Activated T-cell treated with anti-CD3 and anti-CD28 coated beads, Interleukin-2, amount 50 U/mL, for 1 hour (primary cell): Measurements from ENCODE around the gene MCM8.
"Not testable (repeated sequence)": the region's sequence is repeated elsewhere in the genome, so short reads cannot be mapped to it uniquely, and the experiment has no call there.

Experiments used
- DNase-seq: peaks from one replicate; pipeline ENCODE4 v3.0.0-alpha.2; 2020

The MCM8 gene

DNA sequence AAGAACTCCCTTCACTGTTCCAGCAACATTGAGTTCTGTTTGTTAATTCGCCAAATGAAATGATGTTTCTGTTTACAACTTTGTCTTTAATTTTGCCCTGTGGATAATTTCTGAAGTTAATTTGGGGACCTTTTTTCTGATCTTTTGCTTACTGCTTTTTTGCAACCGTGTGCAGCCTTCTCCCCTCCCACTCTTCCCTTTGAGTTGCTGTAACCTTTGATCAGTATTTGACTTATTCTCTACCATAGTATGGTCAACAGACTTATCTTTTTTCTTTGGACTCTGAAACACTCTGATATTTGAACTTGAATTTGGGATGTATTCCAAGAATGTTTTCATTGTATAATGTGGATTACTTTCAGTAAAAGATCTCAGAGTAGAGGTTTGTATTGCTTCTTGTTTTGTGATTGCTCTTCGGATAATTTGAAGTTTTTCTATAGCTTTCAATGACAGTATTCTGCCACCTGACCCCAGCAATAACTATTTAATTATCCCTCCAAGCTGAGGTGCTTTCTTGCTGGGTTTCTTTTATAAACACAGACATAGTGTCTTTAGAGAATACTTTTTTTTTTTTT is 57.2 kb downstream of the MCM8 start:
- no peak for DNase-seq

DNA sequence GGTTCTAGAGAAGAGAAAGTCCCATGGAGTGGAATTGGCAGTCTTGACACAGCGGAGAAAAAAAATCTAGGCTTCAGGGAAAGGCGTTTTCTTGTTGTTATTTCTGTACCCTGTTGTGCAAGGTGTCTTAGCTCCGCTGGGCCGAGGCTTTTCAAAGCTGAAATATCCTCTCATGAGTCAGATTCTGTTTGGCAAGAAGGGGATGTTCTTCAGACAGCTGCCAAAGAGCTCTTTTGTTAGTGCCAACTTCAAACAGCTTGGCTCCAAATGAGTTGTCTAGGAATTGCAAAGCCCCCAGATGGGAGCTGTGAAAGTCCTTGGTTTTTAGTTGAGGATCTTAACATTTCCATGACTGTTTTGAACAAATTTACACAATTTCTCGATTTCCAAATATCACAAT is 57.8 kb downstream of the MCM8 start:
- DNase-seq = no peak

- no peak for DNase-seq
Measured at GRCh38 chr20:6012179-6012578, 61.7 kb downstream of the MCM8 start.

- DNase-seq = no peak
Measured at GRCh38 chr20:6014017-6014416, 63.6 kb downstream of the MCM8 start.

- no peak for DNase-seq
Measured at GRCh38 chr20:6014957-6015356, 64.5 kb downstream of the MCM8 start.

DNA sequence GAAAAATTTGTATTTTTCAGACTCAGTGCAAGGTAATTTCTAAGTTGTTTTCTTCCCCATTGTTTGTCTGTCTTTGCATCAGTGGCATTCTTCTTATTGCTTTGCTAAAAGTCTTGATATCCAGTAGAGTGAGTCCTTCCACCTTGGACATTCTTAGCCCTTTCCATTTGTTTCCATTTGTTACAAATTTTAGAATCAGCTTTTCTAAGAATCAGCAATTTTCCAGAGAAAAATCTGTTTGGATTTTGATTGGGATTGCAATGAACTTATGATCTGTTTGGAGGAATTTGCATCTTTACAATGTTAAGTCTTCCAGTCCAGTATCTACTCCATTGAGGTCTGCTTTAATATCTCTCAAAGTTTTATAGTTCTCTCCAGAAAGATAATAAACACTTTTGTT is 67.0 kb downstream of the MCM8 start:
- DNase-seq = no peak

GRCh38 chr20:6017880-6018279 is 67.4 kb downstream of the MCM8 start:
- no peak for DNase-seq

- no peak for DNase-seq
Measured at GRCh38 chr20:6024768-6025167, 74.3 kb downstream of the MCM8 start.

DNA sequence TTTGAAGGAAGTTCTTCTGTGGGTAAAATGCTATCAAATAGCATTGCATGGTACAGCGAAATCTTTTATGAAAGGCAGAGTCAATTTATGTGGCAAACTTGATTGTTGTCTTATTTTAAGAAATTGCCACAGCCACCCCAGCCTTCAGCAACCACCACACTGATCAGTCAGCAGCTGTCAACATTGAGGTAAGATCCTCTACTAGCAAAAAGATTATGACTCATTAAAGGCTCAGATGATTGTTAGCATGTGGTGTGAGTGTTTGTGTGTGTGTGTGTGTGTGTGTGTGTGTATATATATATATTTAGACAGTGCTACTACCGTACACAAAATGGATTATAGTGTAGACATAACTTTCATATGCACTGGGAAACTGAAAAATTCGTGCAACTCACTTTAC is 75.6 kb downstream of the MCM8 start:
- DNase-seq = no peak

DNA sequence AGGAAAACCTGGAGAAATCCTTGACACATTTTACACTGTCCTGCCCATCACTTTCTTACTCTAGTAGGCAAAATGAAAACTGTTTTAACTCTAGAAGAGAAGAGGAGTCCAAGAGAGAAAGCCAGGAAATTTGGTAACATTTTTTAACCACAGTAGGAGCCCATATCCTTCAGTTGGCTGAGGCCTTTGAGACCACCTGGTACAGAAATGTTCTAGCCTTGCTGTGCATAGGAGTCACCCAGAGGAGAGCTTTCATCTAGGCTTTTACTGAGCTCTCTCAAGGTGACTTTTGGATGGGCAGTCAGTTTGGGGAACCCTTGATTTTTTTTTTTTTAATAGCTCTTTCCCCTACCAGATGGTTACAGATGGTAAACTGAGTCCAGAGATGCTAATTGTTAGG is 78.4 kb downstream of the MCM8 start:
- no peak for DNase-seq

DNA sequence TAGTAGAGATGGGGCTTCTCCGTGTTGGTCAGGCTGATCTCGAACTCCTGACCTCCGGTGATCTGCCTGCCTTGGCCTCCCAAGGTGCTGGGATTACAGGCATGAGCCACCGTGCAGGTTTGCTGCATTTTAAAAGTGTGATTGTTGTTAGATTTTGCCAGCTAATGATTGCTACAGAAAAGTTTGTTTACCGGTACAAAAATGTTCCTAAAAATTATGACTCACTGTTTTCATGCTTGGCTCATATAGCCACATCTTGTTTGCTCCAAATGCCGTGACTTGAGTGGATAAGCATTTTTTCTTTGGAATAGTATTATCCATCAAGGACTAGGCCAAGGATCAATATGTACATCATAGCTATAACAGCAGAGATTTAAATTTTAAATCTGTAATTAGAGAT is 79.1 kb downstream of the MCM8 start:
- DNase-seq = no peak

GRCh38 chr20:6030453-6031080 is 80.1 kb downstream of the MCM8 start:
- no peak for DNase-seq

DNA sequence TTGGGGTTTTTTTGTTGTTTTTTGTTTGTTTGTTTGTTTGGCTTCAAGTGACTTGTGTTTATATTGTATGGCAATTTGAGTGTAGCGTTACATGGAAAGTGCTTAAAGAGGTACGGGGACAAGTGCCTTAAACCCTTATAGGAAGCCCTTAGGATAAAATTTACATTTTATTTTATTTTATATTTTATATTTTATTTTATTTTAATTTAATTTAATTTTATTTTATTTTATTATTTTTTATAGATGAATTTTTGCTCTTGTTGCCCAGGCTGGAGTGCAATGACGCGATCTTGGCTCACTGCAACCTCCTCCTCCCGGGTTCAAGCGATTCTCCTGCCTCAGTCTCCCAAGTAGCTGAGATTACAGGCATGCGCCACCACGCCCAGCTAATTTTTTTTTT is 82.5 kb downstream of the MCM8 start:
- not testable (repeated sequence) for DNase-seq

- no peak for DNase-seq
Measured at GRCh38 chr20:6034134-6034969, 83.9 kb downstream of the MCM8 start.

- DNase-seq = no peak
Measured at GRCh38 chr20:6036213-6036612, 85.8 kb downstream of the MCM8 start.

DNA sequence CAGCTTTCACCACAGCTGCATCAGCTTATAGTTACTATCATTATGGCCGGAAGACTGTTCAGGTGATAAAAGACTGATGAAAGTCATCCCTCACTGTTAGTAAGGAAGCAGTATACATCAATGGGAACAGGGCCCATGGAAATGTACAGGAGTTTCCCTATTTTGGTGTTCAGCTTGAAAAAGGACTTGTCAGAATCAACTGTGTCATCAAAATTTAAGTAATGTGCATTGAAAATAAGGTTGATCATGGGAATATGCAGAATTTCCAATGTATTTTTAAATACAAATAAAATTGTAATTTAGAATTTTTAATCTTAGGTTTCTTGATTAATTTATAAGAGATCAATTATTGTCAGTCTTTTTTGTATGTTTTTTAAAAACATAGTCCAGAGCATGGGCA is 86.6 kb downstream of the MCM8 start:
- no peak for DNase-seq

- no peak for DNase-seq
Measured at GRCh38 chr20:6038256-6038655, 87.8 kb downstream of the MCM8 start.

DNA sequence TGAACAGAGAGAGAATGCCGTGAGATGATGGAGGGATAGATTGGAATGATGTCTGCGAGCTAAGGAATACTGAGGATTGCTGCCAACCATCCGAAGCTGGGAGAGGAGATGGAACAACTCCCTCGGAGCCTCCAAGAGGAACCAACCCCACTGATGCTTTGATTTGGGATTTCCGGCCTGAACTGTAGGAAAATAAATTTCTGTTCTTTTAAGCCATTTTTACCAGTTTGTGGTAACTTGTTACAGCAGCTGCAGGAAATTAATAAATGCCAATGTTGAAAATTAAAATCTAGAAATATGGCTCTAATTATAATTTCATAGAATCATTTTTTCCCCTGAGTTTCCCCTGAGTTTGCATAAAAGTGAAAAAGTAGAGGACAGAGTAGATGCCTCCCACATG is 89.3 kb downstream of the MCM8 start:
- DNase-seq = no peak

- no peak for DNase-seq
Measured at GRCh38 chr20:6040540-6040939, 90.1 kb downstream of the MCM8 start.

- no peak for DNase-seq
Measured at GRCh38 chr20:6040958-6041807, 90.7 kb downstream of the MCM8 start.

DNA sequence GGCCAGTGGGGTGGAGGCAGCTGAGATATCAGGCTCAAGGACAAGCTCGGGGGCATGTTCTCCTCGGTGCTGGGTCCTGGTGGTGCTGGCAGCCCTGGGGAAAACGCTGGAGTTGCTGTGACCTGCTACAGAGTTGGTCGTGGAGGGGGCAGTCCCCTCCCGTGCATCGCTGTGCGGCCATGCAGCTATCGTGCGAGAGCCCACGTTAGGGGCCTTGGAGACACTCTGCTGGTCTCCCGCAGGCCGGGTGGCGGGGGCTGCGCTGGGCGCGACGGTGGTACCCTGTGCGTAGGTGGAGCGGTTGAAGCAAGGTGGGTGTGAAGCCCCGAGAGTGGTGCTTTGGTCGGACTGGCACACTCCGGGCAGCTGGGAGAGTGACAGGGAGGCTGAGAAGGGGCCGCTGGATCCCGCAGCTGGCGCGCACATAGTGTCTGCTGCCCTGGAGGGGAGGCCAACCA is 91.4 kb downstream of the MCM8 start:
- DNase-seq = no peak

DNA sequence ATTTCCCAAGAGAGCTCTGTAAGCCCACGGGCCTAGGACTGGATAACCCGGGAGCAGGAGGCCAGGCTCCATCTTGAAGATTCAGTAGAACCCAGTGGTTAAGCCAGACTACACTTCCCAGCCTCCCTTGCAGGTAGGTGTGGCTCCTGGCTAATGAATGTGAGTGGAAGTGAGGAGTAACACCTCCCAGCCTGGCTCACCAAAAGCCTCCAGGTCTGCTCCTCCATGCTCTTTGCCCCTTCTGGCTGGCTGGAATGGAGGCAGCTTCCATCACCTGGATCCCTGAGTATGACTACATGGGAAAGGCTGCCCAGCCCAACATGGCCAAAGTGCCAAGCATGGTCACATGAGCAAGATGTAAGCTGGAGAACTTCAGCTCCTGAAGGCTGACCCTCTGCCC is 93.7 kb downstream of the MCM8 start:
- no peak for DNase-seq

DNA sequence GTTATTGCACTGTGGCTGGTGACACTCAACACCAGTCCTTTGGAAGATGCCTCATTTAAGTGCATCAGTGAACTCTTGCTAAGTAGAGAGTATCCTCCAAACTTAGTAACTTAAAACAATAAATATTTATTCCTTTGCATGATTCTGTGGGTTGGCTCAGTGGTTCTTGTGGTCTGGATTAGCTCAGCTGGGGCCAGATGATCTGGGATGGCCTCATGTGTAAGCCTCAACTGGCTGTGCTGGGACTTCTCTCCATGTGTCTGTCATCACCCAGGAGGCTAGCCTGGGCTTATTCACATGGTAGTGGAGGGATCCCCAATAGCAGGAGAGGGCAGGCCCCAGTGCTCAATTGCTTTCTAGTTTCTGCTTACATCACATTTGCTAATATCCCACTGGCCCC is 95.1 kb downstream of the MCM8 start:
- no peak for DNase-seq
